Tibial nerve (tissue), 4 donors: ENCODE data around the gene ITPKC. TPM values are rescaled to one million over a fixed set of nuclear protein-coding genes. Genes with fewer than 3 reads are reported as not detected.

ENCODE experiments used
- DNase-seq, 2 donors: peaks; one replicate each; pipeline ENCODE4 v3.0.0-alpha.2; 2019; ENCODE audit warnings: low spot score in 2 of 2
- H3K27ac ChIP-seq, 4 donors: fragments of 200-600 bp; sonication (generic) in 3 of 4; one replicate each; pipeline ENCODE4 v1.5.1; 2017 to 2019; ENCODE audit warnings: mild to moderate bottlenecking in 1 of 4
- H3K27me3 ChIP-seq, 2 donors: fragments of 200-600 bp; sonication (generic) in 1 of 2; one replicate each; pipeline versions ENCODE4 v1.5.1 to v1.6.0; 2017 to 2019
- H3K36me3 ChIP-seq, 3 donors: fragments of 200-600 bp; sonication (generic); one replicate each; pipeline ENCODE4 v1.5.1; 2018 to 2019
- H3K4me1 ChIP-seq, 4 donors: fragments of 200-600 bp; sonication (generic) in 3 of 4; one replicate each; pipeline ENCODE4 v1.5.1; 2017 to 2019
- H3K4me3 ChIP-seq, 4 donors: fragments of 200-600 bp; sonication (generic) in 3 of 4; one replicate each; pipeline ENCODE4 v1.5.1; 2017 to 2019; ENCODE audit warnings: mild to moderate bottlenecking in 1 of 4, moderate library complexity in 1 of 4
- H3K9me3 ChIP-seq, 4 donors: fragments of 200-600 bp; sonication (generic) in 3 of 4; one replicate each; pipeline ENCODE4 v1.5.1; 2017 to 2019
- EP300 ChIP-seq, 2 donors: sonication (generic); formaldehyde crosslinking; IDR thresholded peaks; one replicate each; pipeline ENCODE4 v1.6.1; 2017; ENCODE audit warnings: antibody characterized with exemption in 2 of 2, mild to moderate bottlenecking in 1 of 2
- POLR2A ChIP-seq, 2 donors: fragments of 450-650 bp; IDR thresholded peaks; one replicate each; pipeline ENCODE4 v1.6.1; 2017; ENCODE audit warnings: antibody characterized with exemption in 2 of 2, mild to moderate bottlenecking in 2 of 2, moderate library complexity in 2 of 2
- WGBS, 2 donors: methylation state at CpG; one replicate each; pipeline ENCODE4 v1.1.5; 2018; 5-methylcytosine and 5-hydroxymethylcytosine counted together
- total RNA-seq, 4 donors: library from RNA; depleted of rRNA; stranded (reverse); fragments of >200 nt; gene quantifications; one replicate each; pipeline ENCODE4 v1.1.0, GENCODE V29; 2016
- TF ChIP-seq, protein P1 (sequence below), 5 experiments: fragments of 200-600 bp in 3 of 5; fragments of 450-650 bp in 2 of 5; sonication (generic) in 3 of 5; IDR thresholded peaks; one replicate each; pipeline ENCODE4 v1.5.1; 2016 to 2019; ENCODE audit warnings: antibody characterized with exemption in 5 of 5, mild to moderate bottlenecking in 3 of 5, moderate library complexity in 2 of 5

The ITPKC gene
- total RNA-seq, 4 donors from 2014 or later, result 72.0 to 114 (median 90.9) TPM

DNA sequence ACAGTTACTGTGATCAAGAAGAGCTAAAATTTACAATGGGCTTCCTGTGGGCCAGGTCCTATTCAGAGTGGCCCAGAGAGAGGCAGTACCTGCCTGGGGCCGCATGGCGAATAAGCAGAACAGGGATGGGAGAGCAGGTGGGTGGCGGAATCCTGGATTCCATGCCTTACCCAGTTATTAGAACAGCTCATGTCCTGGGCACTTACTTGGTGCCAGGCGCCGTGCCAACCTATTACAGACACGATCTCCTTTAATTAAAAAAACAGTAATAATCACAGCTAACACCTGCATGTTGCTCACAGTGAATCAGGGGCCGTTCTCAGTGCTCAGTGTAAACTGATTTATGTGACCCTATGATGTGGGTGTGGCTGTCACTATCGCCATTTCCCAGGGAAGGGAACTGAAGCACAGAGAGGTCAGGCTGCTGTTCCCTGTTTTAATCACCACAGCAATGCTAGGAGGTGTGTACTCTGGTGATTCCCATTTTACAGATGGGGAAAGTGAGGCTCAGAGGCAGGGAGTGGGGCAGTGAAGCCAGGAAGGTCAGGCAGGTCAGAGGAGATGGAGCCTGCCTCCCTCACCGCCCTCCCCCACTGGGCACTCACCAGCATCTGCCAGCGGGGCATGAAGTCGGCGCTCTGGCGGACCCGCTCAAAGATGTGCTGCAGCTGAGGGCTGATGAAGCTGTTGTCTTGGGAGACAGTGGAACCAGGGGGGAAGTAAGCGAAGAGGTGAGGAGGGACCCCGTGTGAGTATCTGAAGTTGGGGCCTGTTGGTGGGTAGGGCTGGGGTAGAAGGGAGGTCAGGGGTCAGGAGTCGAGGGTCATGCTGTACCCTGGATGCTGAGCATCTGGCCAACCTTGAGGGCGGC, 12.2 kb upstream of the ITPKC start:
- Histone ChIP-seq H3K36me3 (peaks cover 0 to 96% (median 5%) of the 10 kb centered on the region in 3 donors), H3K4me3 (no peak overlapping the region), H3K4me1 (peaks cover 0 to 22% (median 2%) of the 10 kb centered on the region in 4 donors), H3K27ac (peak overlapping the region in 2 of 4 donors; percentile 47 to 72), H3K27me3 (no peaks in the 10 kb centered on the region), H3K9me3 (no peaks in the 10 kb centered on the region)
- TF ChIP-seq EP300 (IDR thresholded peaks at IDR 0.05) (no peak), POLR2A (IDR thresholded peaks at IDR 0.05) (no peak)
- TF ChIP-seq, protein P1, sequence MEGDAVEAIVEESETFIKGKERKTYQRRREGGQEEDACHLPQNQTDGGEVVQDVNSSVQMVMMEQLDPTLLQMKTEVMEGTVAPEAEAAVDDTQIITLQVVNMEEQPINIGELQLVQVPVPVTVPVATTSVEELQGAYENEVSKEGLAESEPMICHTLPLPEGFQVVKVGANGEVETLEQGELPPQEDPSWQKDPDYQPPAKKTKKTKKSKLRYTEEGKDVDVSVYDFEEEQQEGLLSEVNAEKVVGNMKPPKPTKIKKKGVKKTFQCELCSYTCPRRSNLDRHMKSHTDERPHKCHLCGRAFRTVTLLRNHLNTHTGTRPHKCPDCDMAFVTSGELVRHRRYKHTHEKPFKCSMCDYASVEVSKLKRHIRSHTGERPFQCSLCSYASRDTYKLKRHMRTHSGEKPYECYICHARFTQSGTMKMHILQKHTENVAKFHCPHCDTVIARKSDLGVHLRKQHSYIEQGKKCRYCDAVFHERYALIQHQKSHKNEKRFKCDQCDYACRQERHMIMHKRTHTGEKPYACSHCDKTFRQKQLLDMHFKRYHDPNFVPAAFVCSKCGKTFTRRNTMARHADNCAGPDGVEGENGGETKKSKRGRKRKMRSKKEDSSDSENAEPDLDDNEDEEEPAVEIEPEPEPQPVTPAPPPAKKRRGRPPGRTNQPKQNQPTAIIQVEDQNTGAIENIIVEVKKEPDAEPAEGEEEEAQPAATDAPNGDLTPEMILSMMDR (IDR thresholded peaks at IDR 0.05), result no peak
- DNase-seq, result no peak
- WGBS, 2 donors, result 83% methylated on average over 18 of the region's 18 CpGs

GRCh38 chr19:40705362-40705651, 11.6 kb upstream of the ITPKC start:
- 78 to 86% methylated on average over 9 of the region's 9 CpGs for WGBS, 2 donors
- H3K27ac ChIP-seq, result peak overlapping the region in 2 of 4 donors; percentile 47 to 72
- no peaks in the 10 kb centered on the region for H3K9me3 ChIP-seq
- TF ChIP-seq POLR2A (IDR thresholded peaks at IDR 0.05) (no peak), EP300 (IDR thresholded peaks at IDR 0.05) (peak in 1 of 2 donors; percentile 43)
- peak; percentile 76 to 81 for DNase-seq
- no peak overlapping the region for H3K4me3 ChIP-seq
- no peaks in the 10 kb centered on the region for H3K27me3 ChIP-seq
- H3K36me3 ChIP-seq, result peaks cover 0 to 96% (median 7%) of the 10 kb centered on the region in 3 donors
- peaks cover 0 to 22% (median 2%) of the 10 kb centered on the region in 4 donors for H3K4me1 ChIP-seq

DNA sequence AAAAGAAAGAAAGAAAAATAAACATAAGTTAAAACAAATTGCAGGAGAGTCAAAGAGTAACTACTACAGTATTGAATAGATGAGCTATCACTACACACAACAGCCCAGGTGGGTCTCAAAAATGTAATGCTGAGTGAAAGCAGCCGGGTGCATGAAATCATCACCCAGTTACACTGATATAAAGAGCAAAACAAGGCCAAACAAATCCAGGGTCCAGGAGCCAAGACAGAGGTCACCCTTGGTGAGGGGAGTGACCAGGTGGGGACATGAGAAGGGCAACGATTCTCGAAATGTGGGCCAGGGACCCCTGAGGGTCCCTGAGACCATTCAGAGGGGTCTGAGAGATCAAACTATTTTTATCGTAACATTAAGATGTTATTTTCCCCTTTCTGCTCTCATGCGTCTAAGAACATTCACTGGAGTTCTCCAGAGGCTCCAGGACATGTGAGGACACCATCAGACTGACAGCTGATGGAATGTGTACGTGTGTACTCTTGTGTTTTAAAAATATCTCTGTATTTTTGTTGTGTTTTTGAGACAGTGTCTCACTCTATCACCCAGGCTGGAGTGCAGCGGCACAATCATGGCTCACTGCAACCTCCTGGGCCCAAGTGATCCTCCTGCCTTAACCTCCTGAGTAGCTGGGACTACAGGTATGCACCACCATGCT, 10.8 kb upstream of the ITPKC start:
- 74 to 82% methylated on average over 7 of the region's 7 CpGs for WGBS, 2 donors
- DNase-seq, result no peak
- H3K36me3 ChIP-seq, result peaks cover 0 to 96% (median 8%) of the 10 kb centered on the region in 3 donors
- no peaks in the 10 kb centered on the region for H3K9me3 ChIP-seq
- no peak overlapping the region for H3K4me3 ChIP-seq
- TF ChIP-seq EP300 (IDR thresholded peaks at IDR 0.05), result no peak
- no peak for TF ChIP-seq POLR2A (IDR thresholded peaks at IDR 0.05)
- TF ChIP-seq, protein P1 (IDR thresholded peaks at IDR 0.05), result no peak
- H3K27me3 ChIP-seq, result no peaks in the 10 kb centered on the region
- H3K27ac ChIP-seq, result peak overlapping the region in 2 of 4 donors; percentile 47 to 72
- H3K4me1 ChIP-seq, result peaks cover 0 to 22% (median 2%) of the 10 kb centered on the region in 4 donors

DNA sequence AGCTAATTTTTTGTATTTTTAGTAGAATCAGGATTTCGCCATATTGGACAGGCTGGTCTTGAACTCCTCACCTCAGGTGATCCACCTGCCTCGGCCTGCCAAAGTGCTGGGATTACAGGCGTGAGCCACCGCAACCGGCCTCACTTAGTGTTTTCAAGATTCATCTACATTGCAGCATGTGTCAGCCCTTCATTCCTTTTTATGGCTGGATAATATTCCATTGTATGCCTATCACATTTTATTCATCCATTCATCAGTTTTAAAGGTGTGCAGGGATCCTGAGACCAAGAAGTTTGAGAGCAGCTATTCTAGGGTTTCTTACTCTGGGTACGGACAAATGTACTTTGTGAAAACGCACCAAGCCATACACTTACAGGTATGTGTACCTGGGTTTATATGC, 9.3 kb upstream of the ITPKC start:
- Histone ChIP-seq H3K27ac (no peak overlapping the region), H3K36me3 (peaks cover 0 to 94% (median 4%) of the 10 kb centered on the region in 3 donors), H3K9me3 (no peaks in the 10 kb centered on the region), H3K4me1 (peaks cover 0 to 33% (median 2%) of the 10 kb centered on the region in 4 donors), H3K27me3 (no peaks in the 10 kb centered on the region), H3K4me3 (no peak overlapping the region)
- WGBS, 2 donors, result 97% methylated on average over 7 of the region's 7 CpGs
- no peak for DNase-seq
- TF ChIP-seq, protein P1 (IDR thresholded peaks at IDR 0.05), result no peak
- TF ChIP-seq POLR2A (IDR thresholded peaks at IDR 0.05), result no peak
- no peak for TF ChIP-seq EP300 (IDR thresholded peaks at IDR 0.05)

- WGBS, 2 donors, result 90 to 91% methylated on average over 5 of the region's 5 CpGs
- H3K36me3 ChIP-seq, result peaks cover 0 to 79% (median 4%) of the 10 kb centered on the region in 3 donors
Measured at GRCh38 chr19:40709817-40710216, 7.1 kb upstream of the ITPKC start.

More at GRCh38 chr19:40709817-40710216, 7.1 kb upstream of the ITPKC start:
- Histone ChIP-seq H3K4me1 (peaks cover 0 to 50% (median 12%) of the 10 kb centered on the region in 4 donors), H3K27me3 (no peaks in the 10 kb centered on the region), H3K4me3 (no peak overlapping the region), H3K27ac (no peak overlapping the region), H3K9me3 (no peaks in the 10 kb centered on the region)
- TF ChIP-seq, protein P1 (IDR thresholded peaks at IDR 0.05), result no peak
- TF ChIP-seq POLR2A (IDR thresholded peaks at IDR 0.05) (no peak), EP300 (IDR thresholded peaks at IDR 0.05) (no peak)
- DNase-seq, result no peak
